K562 (cell line): ENCODE results near the gene PDE8B. TPM values are rescaled to one million over a fixed set of nuclear protein-coding genes. Genes with fewer than 3 reads are reported as not detected.

Source experiments
- ATAC-seq: fragments of 200-7000 bp; cut with Tn5 transposase; 3 replicates; pipeline ENCODE4 v1.9.1; 2020; ENCODE audit warnings: moderate library complexity
- BruUV-seq: library from RNA; stranded (reverse); fragments of 400-500 nt; replicated peaks from 2 replicates; lab custom pipeline; 2021; lab: Mats Ljungman, UMichigan
- CTCF ChIA-PET: fragments of 300-600 bp; formaldehyde crosslinking; extraction: SDS; loops from one replicate; lab custom pipeline; 2021; ENCODE audit warnings: low intra/inter-chr PET ratio; lab: Yijun Ruan, JAX
- POLR2A ChIA-PET: fragments of 300-600, 350-650 bp; sonication (Branson Sonifier 250); formaldehyde crosslinking; extraction: SDS; loops from one replicate; lab custom pipeline; 2021; ENCODE audit warnings: antibody characterized with exemption, inconsistent platforms; lab: Yijun Ruan, JAX
- DNase-seq, 4 experiments: peaks; one replicate each; pipeline versions ENCODE4 v3.0.0 to v3.0.0-alpha.2; 2011 to 2018; ENCODE audit warnings: low spot score in 3 of 4, mixed read lengths in 3 of 4; ENCODE audit errors: extremely low read depth in 1 of 4
- FAIRE-seq: peaks from 2 replicates; lab custom pipeline; 2011; peaks lifted over from hg19 to GRCh38; lab: Jason Lieb, UNC
- H2AFZ ChIP-seq: 2 replicates; pipeline ENCODE4 v1.6.0; 2011; ENCODE audit warnings: low read depth, low read length, control low read depth, inconsistent platforms
- H3K27ac ChIP-seq: fragments of 200-600 bp; 3 replicates; pipeline ENCODE4 v1.8.0; 2011; ENCODE audit warnings: low read depth, mild to moderate bottlenecking, control low read depth, inconsistent platforms, low read length, moderate library complexity, mixed read lengths; ENCODE audit errors: extremely low read depth
- H3K27me3 ChIP-seq, 2 experiments: fragments of 300-600 bp in 1 of 2; 2 replicates in 1 of 2; 3 replicates in 1 of 2; pipeline versions ENCODE4 v1.6.0 to v1.8.0; 2011; ENCODE audit warnings: inconsistent platforms in 2 of 2, low read length in 2 of 2, mild to moderate bottlenecking in 1 of 2, mixed read lengths in 1 of 2, moderate library complexity in 1 of 2; ENCODE audit not compliant: control insufficient read depth in 2 of 2, insufficient read depth in 2 of 2
- H3K36me3 ChIP-seq: fragments of 300-600 bp; 3 replicates; pipeline ENCODE4 v1.8.0; 2011; ENCODE audit warnings: mild to moderate bottlenecking, low read length, inconsistent platforms; ENCODE audit not compliant: control insufficient read depth, insufficient read depth
- H3K4me1 ChIP-seq, 2 experiments: fragments of 200-600 bp in 1 of 2; replicated peaks in 1 of 2; 2 replicates in 1 of 2; 3 replicates in 1 of 2; pipeline versions ENCODE4 v1.5.1 to v1.8.0; 2011; ENCODE audit warnings: inconsistent platforms in 2 of 2, low read length in 2 of 2, mild to moderate bottlenecking in 1 of 2, mixed read lengths in 1 of 2, moderate library complexity in 1 of 2; ENCODE audit not compliant: control insufficient read depth in 2 of 2, insufficient read depth in 2 of 2
- H3K4me2 ChIP-seq: 2 replicates; pipeline ENCODE4 v1.6.1; 2011; ENCODE audit warnings: low read length, control low read depth, inconsistent platforms, mixed read lengths; ENCODE audit not compliant: insufficient read depth
- H3K4me3 ChIP-seq: fragments of 200-600 bp; sonication (generic), shearing (Covaris generic); 2 replicates; pipeline ENCODE4 v1.5.1; 2016; ENCODE audit warnings: control low read depth, inconsistent platforms
- H3K79me2 ChIP-seq: fragments of 200-600 bp; 3 replicates; pipeline ENCODE4 v1.8.0; 2011; ENCODE audit warnings: low read length, inconsistent platforms; ENCODE audit not compliant: control insufficient read depth, insufficient read depth
- H3K9ac ChIP-seq, 2 experiments: 2 replicates each; pipeline versions ENCODE4 v1.6.0 to v1.6.1; 2011; ENCODE audit warnings: low read depth in 2 of 2, low read length in 2 of 2, control low read depth in 1 of 2, inconsistent platforms in 1 of 2, mild to moderate bottlenecking in 1 of 2, mixed read lengths in 1 of 2; ENCODE audit not compliant: insufficient read depth in 1 of 2
- H3K9me1 ChIP-seq: one replicate; pipeline ENCODE4 v1.6.0; 2011; ENCODE audit warnings: inconsistent platforms, mild to moderate bottlenecking, low read length, moderate library complexity; ENCODE audit not compliant: control insufficient read depth, insufficient read depth
- H3K9me3 ChIP-seq: replicated peaks from 2 replicates; pipeline ENCODE4 v1.5.1; 2011; ENCODE audit warnings: low read depth, low read length, inconsistent platforms; ENCODE audit not compliant: control insufficient read depth, insufficient read depth
- H4K20me1 ChIP-seq: replicated peaks from 2 replicates; pipeline ENCODE4 v1.6.1; 2011; ENCODE audit warnings: low read length, inconsistent platforms, mixed read lengths; ENCODE audit not compliant: control insufficient read depth, insufficient read depth
- CEBPB ChIP-seq: fragments of 450-650 bp; IDR thresholded peaks from 2 replicates; pipeline ENCODE4 v1.6.1; 2016; ENCODE audit warnings: missing genetic modification characterization, missing compliant biosample characterization
- CHD2 ChIP-seq: IDR thresholded peaks from 2 replicates; pipeline ENCODE4 v1.6.1; 2011; ENCODE audit warnings: low read depth, low read length
- DMBX1 ChIP-seq: fragments of 250-450 bp; sonication (Bioruptor Pico); IDR thresholded peaks from 2 replicates; pipeline ENCODE4 v1.8.0; 2022; ENCODE audit warnings: inconsistent platforms, mild to moderate bottlenecking, moderate library complexity, borderline replicate concordance
- GABPA ChIP-seq: fragments of 200-800 bp; sonication (Bioruptor generic); conservative IDR thresholded peaks from 2 replicates; pipeline ENCODE4 v1.6.1; 2016; ENCODE audit warnings: low read depth, missing genetic modification characterization, missing compliant biosample characterization
- GABPB2 ChIP-seq: fragments of 250-450 bp; sonication (Bioruptor Pico); conservative IDR thresholded peaks from 2 replicates; pipeline ENCODE4 v1.5.1; 2021; ENCODE audit warnings: mild to moderate bottlenecking
- HES1 ChIP-seq: fragments of 450-650 bp; IDR thresholded peaks from 2 replicates; pipeline ENCODE4 v1.6.1; 2016; ENCODE audit warnings: low read depth, mild to moderate bottlenecking, moderate library complexity
- LARP7 ChIP-seq: fragments of 450-650 bp; IDR thresholded peaks from 2 replicates; pipeline ENCODE4 v1.6.1; 2016
- RFX7 ChIP-seq: fragments of 250-450 bp; sonication (Bioruptor Pico); IDR thresholded peaks from 2 replicates; pipeline ENCODE4 v1.5.1; 2021; ENCODE audit warnings: mild to moderate bottlenecking
- THAP12 ChIP-seq: fragments of 250-450 bp; sonication (Bioruptor Pico); IDR thresholded peaks from 2 replicates; pipeline ENCODE4 v1.9.0; 2021; ENCODE audit warnings: mild to moderate bottlenecking, inconsistent platforms
- ZNF146 ChIP-seq: IDR thresholded peaks from one replicate; pipeline ENCODE4 v1.6.1; 2018; ENCODE audit warnings: missing compliant biosample characterization; ENCODE audit not compliant: unreplicated experiment
- ZNF282 ChIP-seq: sonication (generic); formaldehyde crosslinking; IDR thresholded peaks from 2 replicates; pipeline ENCODE4 v1.8.1; 2023; ENCODE audit warnings: missing genetic modification reagents
- ZNF41 ChIP-seq: fragments of 250-450 bp; sonication (Bioruptor Pico); conservative IDR thresholded peaks from 2 replicates; pipeline ENCODE4 v1.4.0; 2020; ENCODE audit warnings: mild to moderate bottlenecking
- WGBS: fragments of 100-300 bp; shearing (Covaris generic); methylation state at CpG from one replicate; pipeline ENCODE4 v1.1.6; 2016; ENCODE audit warnings: low coverage, mixed read lengths; ENCODE audit not compliant: insufficient coverage; ENCODE audit errors: missing lambda C conversion rate; 5-methylcytosine and 5-hydroxymethylcytosine counted together
- in situ Hi-C: fragments of 300-500 bp; cut with MboI; formaldehyde crosslinking; loops from 4 replicates; pipeline ENCODE4 v1.15.0; 2018; ENCODE audit warnings: inconsistent platforms, mixed read lengths
- intact Hi-C: fragments of 100-400 bp; cut with micrococcal nuclease; formaldehyde crosslinking; loops from 2 replicates; pipeline ENCODE4 v1.14.2; 2022
- polyA plus RNA-seq, 8 experiments: library from polyadenylated mRNA; depleted of rRNA in 4 of 8; stranded (reverse) in 5 of 8; unstranded in 3 of 8; fragments of >200 nt; fragmentation: Nextera tagmentation in 2 of 8; fragmentation: Illumina TruSeq in 1 of 8; extraction: Ambion mirVana in 2 of 8; extraction: Trizol in 1 of 8; gene quantifications; 2 replicates each; pipeline versions ENCODE4 v1.2.1 to v1.2.3, GENCODE V29; 2011 to 2014; ENCODE audit warnings: inconsistent platforms in 1 of 8, missing spikeins in 1 of 8
- total RNA-seq, 7 experiments: library from RNA; depleted of rRNA in 6 of 7; stranded (reverse); fragments of >200 nt in 6 of 7; fragmentation: Illumina TruSeq in 2 of 7; extraction: Trizol in 2 of 7; gene quantifications; 2 replicates each; pipeline versions ENCODE4 v1.2.1 to v1.2.3, GENCODE V29; 2011 to 2021; ENCODE audit warnings: low replicate concordance in 1 of 7
- TF ChIP-seq, protein P1 (sequence below): sonication (generic); formaldehyde crosslinking; IDR thresholded peaks from 2 replicates; pipeline ENCODE4 v1.8.1; 2023; ENCODE audit warnings: mild to moderate bottlenecking, missing genetic modification reagents, moderate library complexity

Gene PDE8B
- total and polyA plus RNA-seq, 9 of the 15 experiments (the other 6 are each of a cell fraction or from before 2014, with no cell fraction given): 0.15 to 0.28 TPM; not detected in 7

- H4K20me1 ChIP-seq: no peaks in the 10 kb centered on the region
- ATAC-seq (no peak), FAIRE-seq (no peak), DNase-seq (no peak)
- H3K79me2 ChIP-seq: no peaks in the 10 kb centered on the region
- no peaks in the 10 kb centered on the region for H3K4me1 ChIP-seq
- no peak for TF ChIP-seq GABPA (tag)
- no peak for TF ChIP-seq HES1
- TF ChIP-seq DMBX1 (CRISPR knock-in tag): no peak
- no peak for TF ChIP-seq RFX7 (CRISPR knock-in tag)
- no peaks in the 10 kb centered on the region for H3K9me3 ChIP-seq
- H3K36me3 ChIP-seq: peaks cover 3% of the 10 kb centered on the region; the same call in 1 of the 3 replicates
- POLR2A ChIA-PET: interaction anchor here (0.8 to 1.7 kb wide), 2 partner anchors 12 to 67 kb away, joined by 3 to 5 read pairs; partner anchors contain the start of gene WDR41
- H3K4me3 ChIP-seq: no peak overlapping the region
- H3K4me2 ChIP-seq: no peak overlapping the region
- intact Hi-C loops: no loop called here
- CTCF ChIA-PET: no interaction called here
- no peak overlapping the region for H3K27ac ChIP-seq
- H3K9me1 ChIP-seq: no peaks in the 10 kb centered on the region
- H2AFZ ChIP-seq: no peak overlapping the region
- WGBS: 69% methylated on average over 2 of the region's 2 CpGs
- no peaks in the 10 kb centered on the region; a peak in 1 of 5 replicates for H3K27me3 ChIP-seq
- in situ Hi-C loops: no loop called here
- BruUV-seq: no TSS peak
- no peak overlapping the region for H3K9ac ChIP-seq
Observed at GRCh38 chr5:77424921-77425320, 214.4 kb downstream of the PDE8B start.

- Histone ChIP-seq H3K4me3 (no peak overlapping the region), H3K4me1 (no peaks in the 10 kb centered on the region), H3K27me3 (no peaks in the 10 kb centered on the region; a peak in 1 of 5 replicates), H2AFZ (no peak overlapping the region), H4K20me1 (no peaks in the 10 kb centered on the region), H3K4me2 (no peak overlapping the region), H3K9ac (no peak overlapping the region), H3K9me1 (no peaks in the 10 kb centered on the region), H3K79me2 (no peaks in the 10 kb centered on the region), H3K27ac (no peak overlapping the region), H3K36me3 (peaks cover 3% of the 10 kb centered on the region; the same call in 1 of the 3 replicates), H3K9me3 (no peaks in the 10 kb centered on the region)
- no TSS peak for BruUV-seq
- 96% methylated on average over 5 of the region's 5 CpGs for WGBS
- ChIA-PET POLR2A (interaction anchor here (0.8 to 1.7 kb wide), 2 partner anchors 12 to 108 kb away, joined by 3 to 5 read pairs; no protein-coding TSS in a partner anchor), CTCF (no interaction called here)
- in situ Hi-C loops (no loop called here), intact Hi-C loops (no loop called here)
- no peak; the same call in 2 of the 3 replicates for ATAC-seq
- no peak for DNase-seq
- FAIRE-seq: no peak
- no peak for TF ChIP-seq CEBPB
- no peak for TF ChIP-seq GABPB2 (CRISPR knock-in tag)
- no peak for TF ChIP-seq ZNF282 (CRISPR knock-in tag)
- no peak for TF ChIP-seq THAP12 (CRISPR knock-in tag)
- TF ChIP-seq CHD2: no peak
- TF ChIP-seq, protein P1, sequence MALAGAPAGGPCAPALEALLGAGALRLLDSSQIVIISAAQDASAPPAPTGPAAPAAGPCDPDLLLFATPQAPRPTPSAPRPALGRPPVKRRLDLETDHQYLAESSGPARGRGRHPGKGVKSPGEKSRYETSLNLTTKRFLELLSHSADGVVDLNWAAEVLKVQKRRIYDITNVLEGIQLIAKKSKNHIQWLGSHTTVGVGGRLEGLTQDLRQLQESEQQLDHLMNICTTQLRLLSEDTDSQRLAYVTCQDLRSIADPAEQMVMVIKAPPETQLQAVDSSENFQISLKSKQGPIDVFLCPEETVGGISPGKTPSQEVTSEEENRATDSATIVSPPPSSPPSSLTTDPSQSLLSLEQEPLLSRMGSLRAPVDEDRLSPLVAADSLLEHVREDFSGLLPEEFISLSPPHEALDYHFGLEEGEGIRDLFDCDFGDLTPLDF (CRISPR knock-in tag): no peak
- no peak for TF ChIP-seq ZNF41 (CRISPR knock-in tag)
- TF ChIP-seq LARP7: no peak
- no peak for TF ChIP-seq ZNF146 (CRISPR knock-in tag)
Observed at GRCh38 chr5:77425420-77425819, 214.9 kb downstream of the PDE8B start.
